ENCODE results near the gene SMIM36.

The SMIM36 gene

DNA sequence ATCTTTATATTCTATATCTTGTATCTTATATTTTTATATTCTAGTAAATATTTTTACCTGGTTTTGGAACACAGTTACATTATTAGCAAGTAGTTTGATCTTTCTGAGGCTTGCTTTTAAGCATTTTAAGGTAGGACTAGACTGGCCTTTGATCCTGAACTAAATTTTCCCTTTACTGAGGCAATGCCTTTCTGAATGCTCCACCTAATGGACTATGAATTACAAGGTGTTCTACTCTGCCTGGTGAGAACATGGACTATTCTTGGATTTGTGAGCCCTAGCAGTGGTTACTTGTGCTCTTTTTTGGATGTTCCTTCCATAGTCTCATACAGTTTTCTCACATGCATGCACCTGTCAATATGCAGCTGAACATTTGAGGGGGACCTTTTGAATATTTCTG lies 32.5 kb upstream of the SMIM36 start:
- no peak for DNase-seq
- no peaks in the 10 kb centered on the region for H3K36me3 ChIP-seq
- TF ChIP-seq, protein P1, sequence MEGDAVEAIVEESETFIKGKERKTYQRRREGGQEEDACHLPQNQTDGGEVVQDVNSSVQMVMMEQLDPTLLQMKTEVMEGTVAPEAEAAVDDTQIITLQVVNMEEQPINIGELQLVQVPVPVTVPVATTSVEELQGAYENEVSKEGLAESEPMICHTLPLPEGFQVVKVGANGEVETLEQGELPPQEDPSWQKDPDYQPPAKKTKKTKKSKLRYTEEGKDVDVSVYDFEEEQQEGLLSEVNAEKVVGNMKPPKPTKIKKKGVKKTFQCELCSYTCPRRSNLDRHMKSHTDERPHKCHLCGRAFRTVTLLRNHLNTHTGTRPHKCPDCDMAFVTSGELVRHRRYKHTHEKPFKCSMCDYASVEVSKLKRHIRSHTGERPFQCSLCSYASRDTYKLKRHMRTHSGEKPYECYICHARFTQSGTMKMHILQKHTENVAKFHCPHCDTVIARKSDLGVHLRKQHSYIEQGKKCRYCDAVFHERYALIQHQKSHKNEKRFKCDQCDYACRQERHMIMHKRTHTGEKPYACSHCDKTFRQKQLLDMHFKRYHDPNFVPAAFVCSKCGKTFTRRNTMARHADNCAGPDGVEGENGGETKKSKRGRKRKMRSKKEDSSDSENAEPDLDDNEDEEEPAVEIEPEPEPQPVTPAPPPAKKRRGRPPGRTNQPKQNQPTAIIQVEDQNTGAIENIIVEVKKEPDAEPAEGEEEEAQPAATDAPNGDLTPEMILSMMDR (IDR thresholded peaks at IDR 0.05; ENCODE audit: low read depth, low read length): no peak
- H3K4me1 ChIP-seq: no peaks in the 10 kb centered on the region
- H3K9me3 ChIP-seq: no peaks in the 10 kb centered on the region
- no peak overlapping the region for H3K4me3 ChIP-seq (ENCODE audit: low read depth, low read length)
- H3K27me3 ChIP-seq: no peaks in the 10 kb centered on the region

DNA sequence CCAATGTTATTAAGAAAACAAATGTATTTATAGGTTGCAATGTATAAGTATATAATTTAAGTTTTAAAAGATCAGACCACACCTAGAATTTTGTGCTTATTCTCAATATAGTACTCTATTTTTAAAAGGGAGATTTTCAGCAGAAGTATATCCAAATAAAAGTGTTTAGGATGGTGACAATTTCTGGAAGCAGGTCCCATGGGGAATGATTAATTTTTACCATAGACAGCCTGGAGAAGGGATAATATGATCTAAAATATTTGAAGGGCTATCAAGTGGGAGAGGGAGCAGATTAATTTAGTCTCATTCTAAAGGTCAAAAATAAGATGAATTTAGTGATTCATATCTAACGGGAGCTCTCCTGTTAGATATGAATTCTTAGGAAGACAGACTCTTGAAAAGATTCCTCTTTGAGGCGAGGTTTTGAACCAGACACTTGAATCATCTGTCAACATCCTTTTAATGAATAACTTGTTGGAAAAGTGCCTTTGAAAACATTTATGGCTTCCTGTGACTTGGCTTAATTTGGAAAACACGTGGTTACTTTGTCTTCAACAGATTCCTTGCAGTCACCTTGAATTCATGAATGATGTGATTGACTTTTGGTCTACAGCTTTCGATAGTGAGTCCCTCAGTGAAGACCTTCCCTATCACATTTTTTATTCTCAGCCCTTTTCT lies 29.3 kb upstream of the SMIM36 start:
- TF ChIP-seq, protein P1 (IDR thresholded peaks at IDR 0.05; ENCODE audit: low read depth, low read length): no peak
- DNase-seq: no peak
- H3K36me3 ChIP-seq: no peaks in the 10 kb centered on the region
- H3K4me1 ChIP-seq: no peaks in the 10 kb centered on the region
- no peaks in the 10 kb centered on the region for H3K27me3 ChIP-seq
- H3K9me3 ChIP-seq: no peaks in the 10 kb centered on the region
- no peak overlapping the region for H3K4me3 ChIP-seq (ENCODE audit: low read depth, low read length)

- Histone ChIP-seq H3K27me3 (no peaks in the 10 kb centered on the region), H3K4me3 (ENCODE audit: low read depth, low read length) (no peak overlapping the region), H3K9me3 (no peaks in the 10 kb centered on the region), H3K36me3 (no peaks in the 10 kb centered on the region), H3K4me1 (no peaks in the 10 kb centered on the region)
- DNase-seq: no peak
- TF ChIP-seq, protein P1 (IDR thresholded peaks at IDR 0.05; ENCODE audit: low read depth, low read length): no peak
Measured at GRCh38 chr17:55536205-55536604, 25.0 kb upstream of the SMIM36 start.

GRCh38 chr17:55533608-55534007 lies 22.4 kb upstream of the SMIM36 start:
- Histone ChIP-seq H3K4me3 (ENCODE audit: low read depth, low read length) (no peak overlapping the region), H3K4me1 (no peaks in the 10 kb centered on the region), H3K9me3 (no peaks in the 10 kb centered on the region), H3K27me3 (no peaks in the 10 kb centered on the region), H3K36me3 (no peaks in the 10 kb centered on the region)
- no peak for DNase-seq
- TF ChIP-seq, protein P1 (IDR thresholded peaks at IDR 0.05; ENCODE audit: low read depth, low read length): no peak

DNA sequence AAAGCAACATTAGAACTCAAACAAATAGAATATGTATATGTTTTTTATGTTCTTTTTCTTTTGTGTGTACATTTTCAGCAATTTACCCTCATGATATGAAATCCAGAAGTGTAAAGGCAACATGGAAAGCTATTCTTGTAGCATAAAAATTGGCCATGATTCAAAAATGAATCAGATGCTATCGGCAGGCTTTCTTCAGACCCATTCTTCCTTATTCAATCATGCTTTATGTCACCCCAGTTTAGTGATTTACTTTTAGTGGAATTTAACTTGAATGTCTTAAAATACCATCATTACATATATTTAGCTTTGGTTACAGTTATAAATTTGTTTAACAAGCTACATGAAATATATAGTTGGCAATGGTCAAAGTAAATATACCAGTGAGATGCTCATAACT lies 21.4 kb upstream of the SMIM36 start:
- no peaks in the 10 kb centered on the region for H3K27me3 ChIP-seq
- H3K9me3 ChIP-seq: no peaks in the 10 kb centered on the region
- no peaks in the 10 kb centered on the region for H3K4me1 ChIP-seq
- no peak for DNase-seq
- no peak overlapping the region for H3K4me3 ChIP-seq (ENCODE audit: low read depth, low read length)
- TF ChIP-seq, protein P1 (IDR thresholded peaks at IDR 0.05; ENCODE audit: low read depth, low read length): no peak
- H3K36me3 ChIP-seq: no peaks in the 10 kb centered on the region

GRCh38 chr17:55531053-55531728 lies 19.9 kb upstream of the SMIM36 start:
- Histone ChIP-seq H3K36me3 (no peaks in the 10 kb centered on the region), H3K27me3 (no peaks in the 10 kb centered on the region), H3K4me1 (no peaks in the 10 kb centered on the region), H3K9me3 (no peaks in the 10 kb centered on the region), H3K4me3 (ENCODE audit: low read depth, low read length) (no peak overlapping the region)
- TF ChIP-seq, protein P1 (IDR thresholded peaks at IDR 0.05; ENCODE audit: low read depth, low read length): no peak
- DNase-seq: no peak

Data from BE2C (cell line).